ENCODE data around the gene CCDC102A.

DNA sequence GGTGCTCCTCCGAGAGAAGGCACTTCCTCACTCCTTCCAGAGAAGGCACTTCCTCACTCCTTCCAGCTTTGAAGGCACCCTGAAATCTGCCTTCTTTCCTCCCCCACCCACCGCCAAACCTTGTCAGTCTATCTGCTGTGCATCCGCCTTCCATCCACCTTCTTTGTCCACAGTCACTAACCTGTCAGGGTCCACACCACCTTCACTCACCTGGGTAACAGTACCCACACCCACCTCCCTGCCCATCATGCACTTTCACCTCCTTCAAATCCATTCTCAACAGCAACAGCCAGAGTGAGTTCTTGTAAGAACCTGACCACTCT lies 5.2 kb downstream of the CCDC102A start:
- no peak for TF ChIP-seq ZBTB7A (IDR thresholded peaks at IDR 0.05; ENCODE audit: low read depth)
- no peak for TF ChIP-seq RAD21 (IDR thresholded peaks at IDR 0.05; ENCODE audit: low read depth)
- TF ChIP-seq EGR1 (IDR thresholded peaks at IDR 0.05), result no peak
- no peak for TF ChIP-seq FOXM1 (IDR thresholded peaks at IDR 0.05; ENCODE audit: borderline replicate concordance, low read depth)
- no peak for TF ChIP-seq MAX (IDR thresholded peaks at IDR 0.05)
- no peak for TF ChIP-seq EP300 (IDR thresholded peaks at IDR 0.05; ENCODE audit: borderline replicate concordance)
- TF ChIP-seq, protein P1, sequence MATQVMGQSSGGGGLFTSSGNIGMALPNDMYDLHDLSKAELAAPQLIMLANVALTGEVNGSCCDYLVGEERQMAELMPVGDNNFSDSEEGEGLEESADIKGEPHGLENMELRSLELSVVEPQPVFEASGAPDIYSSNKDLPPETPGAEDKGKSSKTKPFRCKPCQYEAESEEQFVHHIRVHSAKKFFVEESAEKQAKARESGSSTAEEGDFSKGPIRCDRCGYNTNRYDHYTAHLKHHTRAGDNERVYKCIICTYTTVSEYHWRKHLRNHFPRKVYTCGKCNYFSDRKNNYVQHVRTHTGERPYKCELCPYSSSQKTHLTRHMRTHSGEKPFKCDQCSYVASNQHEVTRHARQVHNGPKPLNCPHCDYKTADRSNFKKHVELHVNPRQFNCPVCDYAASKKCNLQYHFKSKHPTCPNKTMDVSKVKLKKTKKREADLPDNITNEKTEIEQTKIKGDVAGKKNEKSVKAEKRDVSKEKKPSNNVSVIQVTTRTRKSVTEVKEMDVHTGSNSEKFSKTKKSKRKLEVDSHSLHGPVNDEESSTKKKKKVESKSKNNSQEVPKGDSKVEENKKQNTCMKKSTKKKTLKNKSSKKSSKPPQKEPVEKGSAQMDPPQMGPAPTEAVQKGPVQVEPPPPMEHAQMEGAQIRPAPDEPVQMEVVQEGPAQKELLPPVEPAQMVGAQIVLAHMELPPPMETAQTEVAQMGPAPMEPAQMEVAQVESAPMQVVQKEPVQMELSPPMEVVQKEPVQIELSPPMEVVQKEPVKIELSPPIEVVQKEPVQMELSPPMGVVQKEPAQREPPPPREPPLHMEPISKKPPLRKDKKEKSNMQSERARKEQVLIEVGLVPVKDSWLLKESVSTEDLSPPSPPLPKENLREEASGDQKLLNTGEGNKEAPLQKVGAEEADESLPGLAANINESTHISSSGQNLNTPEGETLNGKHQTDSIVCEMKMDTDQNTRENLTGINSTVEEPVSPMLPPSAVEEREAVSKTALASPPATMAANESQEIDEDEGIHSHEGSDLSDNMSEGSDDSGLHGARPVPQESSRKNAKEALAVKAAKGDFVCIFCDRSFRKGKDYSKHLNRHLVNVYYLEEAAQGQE (IDR thresholded peaks at IDR 0.05; ENCODE audit: low read depth), result no peak
- no peak for TF ChIP-seq TEAD4 (IDR thresholded peaks at IDR 0.05)
